DND-41 (cell line): ENCODE data around the gene LBHD2.

Experiments
- ATAC-seq: fragments of 200-7000 bp; cut with Tn5 transposase; 3 replicates; pipeline ENCODE4 v1.9.1; 2021; ENCODE audit warnings: low read depth; ENCODE audit not compliant: insufficient read depth
- DNase-seq: peaks from one replicate; pipeline ENCODE4 v3.0.0-alpha.2; 2020
- H2AFZ ChIP-seq: 2 replicates; pipeline ENCODE4 v1.6.0; 2012; ENCODE audit warnings: low read depth, low read length
- H3K27ac ChIP-seq: 2 replicates; pipeline ENCODE4 v1.5.1; 2012; ENCODE audit warnings: low read length, inconsistent platforms
- H3K27me3 ChIP-seq: fragments of 200-600 bp; sonication (generic); 2 replicates; pipeline ENCODE4 v1.6.0; 2012; ENCODE audit warnings: low read length, mild to moderate bottlenecking, inconsistent platforms; ENCODE audit not compliant: insufficient read depth, poor library complexity
- H3K36me3 ChIP-seq: 2 replicates; pipeline ENCODE4 v1.5.1; 2012; ENCODE audit warnings: low read length, inconsistent platforms; ENCODE audit not compliant: insufficient read depth
- H3K4me1 ChIP-seq: 2 replicates; pipeline ENCODE4 v1.5.1; 2012; ENCODE audit warnings: mild to moderate bottlenecking, low read length; ENCODE audit not compliant: insufficient read depth
- H3K4me2 ChIP-seq: 2 replicates; pipeline ENCODE4 v1.6.0; 2012; ENCODE audit warnings: mild to moderate bottlenecking, moderate library complexity, low read length, inconsistent platforms; ENCODE audit not compliant: insufficient read depth
- H3K4me3 ChIP-seq, 2 experiments: fragments of 200-600 bp in 1 of 2; shearing (Covaris generic) in 1 of 2; 2 replicates each; pipeline ENCODE4 v1.5.1; 2012 to 2016; ENCODE audit warnings: inconsistent platforms in 2 of 2, low read length in 2 of 2, mild to moderate bottlenecking in 2 of 2, low read depth in 1 of 2, moderate library complexity in 1 of 2
- H3K79me2 ChIP-seq: 2 replicates; pipeline ENCODE4 v1.6.0; 2012; ENCODE audit warnings: low read length, inconsistent platforms; ENCODE audit not compliant: insufficient read depth
- H3K9ac ChIP-seq: 2 replicates; pipeline ENCODE4 v1.6.0; 2012; ENCODE audit warnings: low read depth, mild to moderate bottlenecking, inconsistent platforms, low read length, moderate library complexity
- H3K9me3 ChIP-seq: 2 replicates; pipeline ENCODE4 v1.5.1; 2012; ENCODE audit warnings: low read length, moderate library complexity, mild to moderate bottlenecking, inconsistent platforms; ENCODE audit not compliant: insufficient read depth, severe bottlenecking
- H4K20me1 ChIP-seq: 2 replicates; pipeline ENCODE4 v1.6.0; 2012; ENCODE audit warnings: low read length; ENCODE audit not compliant: insufficient read depth
- EZH2 ChIP-seq: IDR thresholded peaks from 3 replicates; pipeline ENCODE4 v1.6.1; 2012; ENCODE audit warnings: borderline replicate concordance, low read depth, mild to moderate bottlenecking, moderate library complexity, low read length, inconsistent platforms; ENCODE audit not compliant: severe bottlenecking
- TF ChIP-seq, protein P1 (sequence below): IDR thresholded peaks from 2 replicates; pipeline ENCODE4 v1.5.1; 2012; ENCODE audit warnings: borderline replicate concordance, low read length, moderate library complexity, mild to moderate bottlenecking; ENCODE audit not compliant: poor library complexity, severe bottlenecking; ENCODE audit errors: extremely low read depth

LBHD2 gene

DNA sequence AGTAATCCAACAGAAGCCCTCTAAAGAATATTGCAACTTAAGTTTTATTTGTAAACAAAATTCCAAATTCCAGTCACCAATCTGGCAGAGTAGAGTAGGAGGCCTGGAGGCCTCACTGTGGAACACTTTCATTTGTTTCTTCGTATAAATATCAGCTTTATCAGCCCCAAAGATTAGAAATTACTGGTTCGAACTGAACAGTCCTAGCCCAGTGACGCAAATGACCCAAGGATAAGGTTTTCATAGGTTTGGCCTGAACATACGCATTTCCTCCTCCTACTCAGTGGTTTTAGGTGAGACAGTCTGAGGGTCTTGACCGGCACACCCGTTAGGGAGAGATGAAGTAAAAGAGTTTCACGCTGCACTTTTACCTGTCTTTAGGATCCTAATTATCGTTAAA, 28.3 kb upstream of the LBHD2 start:
- H3K4me2 ChIP-seq: no peak overlapping the region
- H4K20me1 ChIP-seq: no peaks in the 10 kb centered on the region
- no peak overlapping the region for H2AFZ ChIP-seq
- DNase-seq (no peak), ATAC-seq (no peak)
- TF ChIP-seq, protein P1, sequence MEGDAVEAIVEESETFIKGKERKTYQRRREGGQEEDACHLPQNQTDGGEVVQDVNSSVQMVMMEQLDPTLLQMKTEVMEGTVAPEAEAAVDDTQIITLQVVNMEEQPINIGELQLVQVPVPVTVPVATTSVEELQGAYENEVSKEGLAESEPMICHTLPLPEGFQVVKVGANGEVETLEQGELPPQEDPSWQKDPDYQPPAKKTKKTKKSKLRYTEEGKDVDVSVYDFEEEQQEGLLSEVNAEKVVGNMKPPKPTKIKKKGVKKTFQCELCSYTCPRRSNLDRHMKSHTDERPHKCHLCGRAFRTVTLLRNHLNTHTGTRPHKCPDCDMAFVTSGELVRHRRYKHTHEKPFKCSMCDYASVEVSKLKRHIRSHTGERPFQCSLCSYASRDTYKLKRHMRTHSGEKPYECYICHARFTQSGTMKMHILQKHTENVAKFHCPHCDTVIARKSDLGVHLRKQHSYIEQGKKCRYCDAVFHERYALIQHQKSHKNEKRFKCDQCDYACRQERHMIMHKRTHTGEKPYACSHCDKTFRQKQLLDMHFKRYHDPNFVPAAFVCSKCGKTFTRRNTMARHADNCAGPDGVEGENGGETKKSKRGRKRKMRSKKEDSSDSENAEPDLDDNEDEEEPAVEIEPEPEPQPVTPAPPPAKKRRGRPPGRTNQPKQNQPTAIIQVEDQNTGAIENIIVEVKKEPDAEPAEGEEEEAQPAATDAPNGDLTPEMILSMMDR: no peak
- H3K27ac ChIP-seq: no peak overlapping the region
- H3K27me3 ChIP-seq: peaks cover 5% of the 10 kb centered on the region
- no peaks in the 10 kb centered on the region for H3K79me2 ChIP-seq
- H3K9me3 ChIP-seq: no peaks in the 10 kb centered on the region
- no peak overlapping the region for H3K9ac ChIP-seq
- H3K36me3 ChIP-seq: no peaks in the 10 kb centered on the region
- H3K4me1 ChIP-seq: no peaks in the 10 kb centered on the region
- no peak overlapping the region for H3K4me3 ChIP-seq

DNA sequence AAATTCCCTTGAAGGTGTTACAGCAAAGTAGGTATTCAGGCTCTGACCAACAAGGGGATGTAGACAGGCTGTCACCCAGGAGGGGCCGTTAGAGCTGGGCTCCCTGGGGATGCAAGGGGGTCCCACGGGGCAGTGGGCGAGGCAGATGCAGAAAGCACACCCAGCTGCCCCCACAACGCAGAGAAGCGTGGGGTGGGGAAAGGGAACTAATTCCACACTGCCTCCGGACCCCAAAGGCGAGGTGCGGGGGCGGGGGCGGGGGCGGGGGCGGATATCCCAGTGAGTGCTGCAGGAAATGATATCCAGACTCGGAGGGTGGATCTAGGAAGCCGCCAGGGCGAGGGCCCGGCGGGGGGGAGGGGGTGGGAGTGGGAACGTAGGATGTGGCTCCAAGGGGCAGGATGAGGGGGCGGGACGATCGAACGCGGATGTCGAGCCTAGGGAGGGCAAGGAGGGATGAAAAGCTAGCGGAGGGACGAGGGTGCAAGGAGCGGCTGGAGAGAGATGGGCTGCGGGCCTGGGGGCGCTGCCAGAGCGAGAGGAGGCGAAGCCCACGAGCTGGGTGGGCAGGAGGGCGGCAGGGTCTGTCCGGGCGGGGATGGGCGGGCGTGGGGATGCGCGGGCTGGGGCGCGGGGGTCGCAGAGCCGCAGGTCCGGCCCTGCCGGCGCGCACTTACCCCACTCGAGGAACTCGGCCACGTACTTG, 27.5 kb upstream of the LBHD2 start:
- Histone ChIP-seq H3K27ac (no peak overlapping the region), H3K79me2 (no peaks in the 10 kb centered on the region), H3K4me1 (no peaks in the 10 kb centered on the region), H3K9me3 (no peaks in the 10 kb centered on the region), H3K36me3 (no peaks in the 10 kb centered on the region), H2AFZ (no peak overlapping the region), H3K9ac (no peak overlapping the region), H3K4me2 (no peak overlapping the region), H3K27me3 (peaks cover 1% of the 10 kb centered on the region), H3K4me3 (no peak overlapping the region), H4K20me1 (no peaks in the 10 kb centered on the region)
- TF ChIP-seq, protein P1: no peak
- no peak for TF ChIP-seq EZH2
- no peak for DNase-seq
- no peak for ATAC-seq

DNA sequence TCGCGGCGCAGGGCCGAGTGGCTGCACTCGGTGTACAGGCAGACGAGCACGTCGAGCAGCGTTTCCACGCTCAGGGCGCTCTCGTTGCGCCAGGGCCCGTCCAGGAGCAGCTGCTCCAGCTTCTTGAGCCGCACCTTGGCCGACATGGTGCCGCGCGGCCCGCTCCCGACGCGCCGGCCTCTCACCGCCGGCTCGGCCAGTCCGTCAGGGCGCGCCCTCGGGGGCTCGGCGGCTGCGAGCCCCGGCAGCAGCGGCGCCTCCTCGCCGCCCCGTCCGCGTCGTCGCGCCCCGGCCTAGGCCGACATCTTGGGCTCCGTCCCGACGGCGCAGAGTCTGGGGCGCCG, 27.0 kb upstream of the LBHD2 start:
- no peak overlapping the region for H3K27ac ChIP-seq
- no peak overlapping the region for H3K9ac ChIP-seq
- H3K36me3 ChIP-seq: no peaks in the 10 kb centered on the region
- H3K79me2 ChIP-seq: no peaks in the 10 kb centered on the region
- H4K20me1 ChIP-seq: no peaks in the 10 kb centered on the region
- DNase-seq (no peak), ATAC-seq (no peak)
- TF ChIP-seq, protein P1: no peak
- no peak for TF ChIP-seq EZH2
- no peaks in the 10 kb centered on the region for H3K4me1 ChIP-seq
- H3K27me3 ChIP-seq: peaks cover 5% of the 10 kb centered on the region
- H3K9me3 ChIP-seq: no peaks in the 10 kb centered on the region
- no peak overlapping the region for H3K4me2 ChIP-seq
- no peak overlapping the region for H3K4me3 ChIP-seq
- H2AFZ ChIP-seq: no peak overlapping the region
